Stimulated activated CD8-positive, alpha-beta memory T cell treated with anti-CD3 and anti-CD28 coated beads, Interleukin-2, amount 100 ng/mL, for 48 hours (primary cell): ENCODE data around the gene EFCAB8.

Source experiments
- DNase-seq, 2 donors: peaks; one replicate each; pipeline ENCODE4 v3.0.0-alpha.2; 2020; ENCODE audit warnings: low read depth in 2 of 2

EFCAB8 gene, protein sequence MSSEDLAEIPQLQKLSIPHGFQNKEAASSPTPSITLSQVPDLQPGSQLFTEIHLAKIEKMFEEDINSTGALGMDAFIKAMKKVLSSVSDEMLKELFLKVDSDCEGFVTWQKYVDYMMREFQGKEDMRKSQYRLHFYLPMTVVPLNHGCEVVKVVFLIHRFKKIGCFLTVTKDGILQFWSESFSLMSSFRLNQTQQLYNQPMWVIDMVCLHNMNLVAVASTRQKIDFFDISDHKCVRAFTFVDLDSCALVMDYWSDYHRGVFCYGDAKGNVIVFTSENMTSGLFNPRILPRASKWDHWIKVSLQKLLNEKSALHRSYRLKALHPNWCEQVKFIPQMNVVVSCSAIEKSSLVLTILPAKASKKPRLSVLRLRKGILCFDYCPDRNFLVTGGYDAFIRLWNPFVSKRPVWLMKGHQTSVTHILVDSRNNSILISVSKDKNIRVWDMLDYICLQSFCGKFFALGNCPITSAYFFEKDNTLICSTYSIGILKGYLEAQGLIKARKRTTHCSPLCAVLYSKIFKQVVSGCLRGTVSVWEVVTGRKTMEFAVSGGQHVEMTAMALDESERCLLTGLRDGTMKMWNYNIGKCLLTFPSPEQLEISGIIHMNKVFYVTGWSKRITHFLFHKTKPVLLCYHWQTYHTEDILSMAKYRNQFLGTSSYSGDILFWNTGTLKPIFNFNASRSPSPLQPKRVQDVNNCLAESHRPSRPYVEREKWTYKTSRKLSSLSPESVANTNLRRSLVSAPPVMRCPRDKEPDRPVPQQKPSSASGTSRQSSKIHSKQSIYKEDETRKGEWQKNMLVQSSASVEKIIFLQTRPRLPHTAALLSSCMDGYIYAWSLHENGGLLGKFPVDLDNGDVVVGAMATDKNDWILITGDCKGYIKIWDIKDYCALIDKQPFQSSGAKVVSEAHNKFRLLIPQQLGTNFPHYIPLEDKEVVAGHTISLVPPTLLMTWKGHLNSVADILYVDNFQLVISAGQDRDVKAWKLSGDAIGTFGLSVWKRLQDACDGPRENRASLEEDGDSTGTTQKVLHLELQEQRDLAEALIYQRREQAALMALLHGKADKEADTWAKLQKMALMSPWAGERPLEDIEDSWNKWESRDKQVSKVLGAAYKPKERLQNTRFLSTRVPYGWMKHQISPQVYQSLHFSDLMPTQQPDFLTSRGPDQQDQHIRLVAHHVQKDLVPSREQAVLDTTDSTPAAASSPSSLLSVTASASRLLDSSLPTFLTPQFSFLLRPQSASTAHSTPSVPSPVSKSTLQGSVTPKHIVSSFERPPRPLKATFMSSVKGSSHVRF

DNA sequence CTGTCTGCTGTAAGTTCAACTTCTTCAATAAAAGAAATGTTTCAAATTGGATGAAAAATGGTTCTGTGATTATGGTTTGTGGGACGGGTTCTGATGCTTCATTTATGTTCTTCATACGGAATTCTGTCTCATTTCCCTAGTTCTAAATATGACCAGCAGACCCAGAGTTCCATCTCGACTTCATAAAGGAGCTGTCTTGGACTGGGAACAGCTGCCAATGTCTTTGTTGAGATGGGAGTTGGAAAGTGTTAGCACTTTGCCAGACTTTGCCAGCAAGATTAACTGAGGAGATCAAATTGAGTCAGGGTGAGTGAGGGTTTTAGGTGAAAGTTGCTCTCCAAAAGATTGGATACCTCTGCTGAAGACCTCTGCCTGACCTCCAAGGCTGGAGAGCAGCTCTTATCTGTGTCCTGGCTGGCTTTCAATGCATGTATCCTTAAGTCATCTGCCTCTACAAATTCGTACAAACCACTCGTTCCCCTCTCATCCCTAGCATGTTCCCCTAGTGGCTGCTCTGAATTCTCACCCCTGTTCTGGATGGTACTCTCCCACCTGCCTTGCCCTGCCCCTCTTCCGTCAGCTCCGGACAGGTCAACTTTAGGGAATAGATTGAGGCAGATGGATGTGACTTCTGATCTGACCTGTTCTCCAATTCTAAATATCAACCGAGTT is at the start of gene EFCAB8:
TSS of gene EFCAB8 (plus strand) at position 223 of the 672 bp plus-strand sequence. CDS start 4,870 bp downstream, outside the sequence.
- DNase-seq: no peak

DNA sequence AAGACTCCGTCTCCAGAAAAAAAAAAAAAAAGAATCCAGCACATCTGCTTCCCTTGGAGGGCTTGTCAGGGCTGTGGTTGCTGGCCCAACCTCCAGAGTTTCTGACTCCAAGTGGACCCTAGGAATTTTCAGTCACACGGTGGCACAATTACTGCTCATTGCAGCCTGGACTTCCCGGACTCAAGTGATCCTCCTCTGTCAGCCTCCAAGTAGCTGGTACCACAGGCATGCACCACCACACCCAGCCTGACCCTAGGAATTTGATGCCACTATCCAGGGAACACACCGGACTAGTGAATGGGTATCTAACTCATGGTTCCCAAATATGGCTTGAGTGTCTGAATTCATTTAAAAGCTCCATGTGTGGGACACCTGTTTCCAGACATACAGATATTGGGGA is 48.8 kb upstream of the EFCAB8 start:
- no peak for DNase-seq

DNA sequence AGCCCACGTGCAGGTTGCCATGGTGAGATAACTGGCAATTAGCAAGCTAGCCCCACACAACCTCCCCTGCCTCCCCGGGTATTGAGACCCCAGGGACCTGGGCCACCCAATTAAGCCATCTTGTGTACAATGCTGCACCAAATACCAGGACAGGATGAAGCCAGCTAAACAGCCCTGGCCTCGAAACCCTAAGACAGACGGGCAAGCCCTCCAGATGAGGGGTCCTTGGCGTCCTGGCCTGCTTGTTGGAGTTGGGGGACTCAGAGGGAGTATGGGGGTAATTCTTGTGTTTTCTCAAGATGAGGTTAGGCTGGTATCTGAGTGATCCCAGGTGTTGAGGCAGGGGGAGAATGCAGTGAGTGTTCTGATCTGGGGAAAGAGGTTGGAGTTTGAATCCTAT is 47.8 kb upstream of the EFCAB8 start:
- no peak for DNase-seq

DNA sequence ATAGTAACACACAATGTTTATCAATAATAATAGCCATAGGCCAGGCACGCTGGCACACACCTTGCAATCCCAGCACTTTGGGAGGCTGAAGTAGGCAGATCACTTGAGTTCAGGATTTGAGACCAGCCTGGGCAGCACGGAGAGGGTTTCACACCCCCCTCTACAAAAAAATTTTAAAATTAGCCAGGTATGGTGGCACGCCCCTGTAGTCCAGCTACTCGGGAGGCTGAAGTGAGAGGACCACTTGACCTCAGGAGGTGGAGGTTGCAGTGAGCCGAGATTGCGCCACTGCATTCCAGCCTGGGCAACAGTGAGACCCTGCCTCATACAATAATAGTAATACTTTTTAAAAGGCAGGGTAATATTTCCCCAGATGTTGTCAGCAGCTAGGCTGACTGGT is 46.8 kb upstream of the EFCAB8 start:
- DNase-seq: no peak

DNA sequence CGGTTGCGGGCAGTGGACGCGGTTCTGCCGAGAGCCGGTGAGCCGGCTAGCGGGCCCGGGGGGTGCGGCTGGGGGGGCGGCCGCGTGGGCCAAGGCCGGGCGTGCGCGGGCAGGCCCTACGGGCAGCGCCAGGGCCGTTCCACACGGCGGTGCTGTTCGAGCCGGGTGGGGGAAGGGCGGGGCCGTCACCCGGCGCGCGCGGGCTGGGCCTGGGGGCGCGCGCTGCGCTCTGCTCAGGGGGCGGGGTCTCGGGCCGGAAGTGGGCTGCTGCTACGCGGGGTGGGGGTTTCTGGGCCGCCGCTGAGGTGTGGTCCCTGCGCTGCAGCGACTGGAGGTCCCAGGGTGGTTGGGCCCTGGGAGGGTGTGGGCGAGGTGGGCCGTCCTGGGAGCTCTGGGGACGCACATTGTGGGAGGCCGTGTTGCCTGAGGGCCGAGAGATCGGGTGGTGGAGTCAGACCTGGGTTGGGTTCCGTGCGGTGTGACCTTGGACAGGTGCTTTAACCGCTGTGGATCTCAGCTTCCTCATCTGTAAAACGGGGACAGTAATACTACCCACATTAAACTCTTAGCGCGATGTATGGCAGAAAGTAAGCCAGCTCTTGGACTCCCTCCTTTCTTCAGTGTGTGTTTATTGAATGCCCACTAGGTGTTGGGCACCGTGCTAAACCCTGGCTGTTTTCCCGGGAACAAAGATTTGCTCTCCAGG is 38.6 kb upstream of the EFCAB8 start:
- peak; percentile 74 to 83 for DNase-seq

DNA sequence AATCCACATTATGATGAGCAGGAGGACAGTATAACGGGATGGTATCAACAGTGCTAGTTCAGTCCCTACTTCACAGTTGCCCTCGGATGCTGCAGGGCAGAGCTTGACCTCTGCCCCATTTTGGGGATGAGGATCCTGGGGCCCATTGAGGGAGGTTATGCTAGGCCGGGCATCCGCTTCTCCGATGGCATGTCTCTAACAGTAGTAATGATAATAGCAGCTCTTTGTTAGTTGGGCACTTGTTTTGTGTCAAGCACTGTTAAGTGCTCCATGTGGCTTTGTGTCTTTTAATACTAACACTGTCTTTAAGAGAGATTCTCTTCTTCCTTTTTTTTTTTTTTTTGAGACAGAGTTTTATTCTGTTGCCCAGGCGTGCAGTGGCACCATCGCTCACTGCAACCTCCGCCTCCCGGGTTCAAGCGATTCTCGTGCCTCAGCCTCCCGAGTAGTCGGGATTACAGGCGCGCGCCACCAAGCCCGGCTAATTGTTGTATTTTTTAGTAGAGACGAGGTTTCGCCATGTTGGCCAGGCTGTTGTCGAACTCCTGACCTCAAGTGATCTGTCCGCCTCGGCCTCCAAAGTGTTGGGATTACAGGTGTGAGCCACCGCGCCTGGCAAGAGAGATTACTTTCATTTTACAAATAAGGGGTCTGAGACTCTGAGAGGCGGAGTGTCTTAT is 37.9 kb upstream of the EFCAB8 start:
- DNase-seq: no peak

DNA sequence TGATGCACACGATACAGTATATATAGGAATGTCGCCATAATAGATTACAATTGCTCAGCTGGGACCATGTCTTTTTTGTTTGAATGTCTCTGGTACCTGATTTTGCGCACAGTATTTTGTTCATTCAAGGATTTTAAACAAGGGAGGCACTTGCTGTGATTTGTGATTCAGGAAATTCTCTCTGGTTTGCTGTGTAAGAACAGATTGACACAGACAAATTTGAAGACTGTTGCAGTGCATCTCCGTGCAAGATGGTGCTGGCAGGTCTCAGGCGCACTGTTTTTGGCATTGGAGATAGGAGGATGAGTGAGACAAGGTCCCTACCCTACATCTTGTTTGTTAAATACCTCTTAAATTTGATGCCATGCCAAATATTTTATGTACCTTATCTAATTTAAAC is 36.5 kb upstream of the EFCAB8 start:
- no peak for DNase-seq

DNA sequence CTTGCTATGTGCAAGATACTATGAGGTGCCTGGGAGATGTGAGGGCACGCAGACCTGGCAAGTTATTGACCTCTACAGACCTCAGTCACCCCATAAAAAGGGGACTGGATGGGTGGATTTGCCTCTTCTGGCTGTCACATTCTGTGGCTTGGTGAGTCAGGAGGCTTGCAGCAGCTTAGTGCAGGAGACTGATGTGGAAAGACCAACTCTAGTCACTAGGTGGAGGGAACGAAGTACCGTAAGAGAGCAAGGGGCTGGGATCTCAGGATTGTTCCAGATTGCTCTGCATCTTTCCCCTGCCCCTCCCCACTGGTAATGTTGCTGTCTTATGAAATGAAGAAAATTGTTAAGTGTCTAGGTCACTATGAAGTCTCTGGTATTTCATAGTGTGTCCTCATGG is 35.6 kb upstream of the EFCAB8 start:
- peak in 1 of 2 donors; percentile 16 for DNase-seq

DNA sequence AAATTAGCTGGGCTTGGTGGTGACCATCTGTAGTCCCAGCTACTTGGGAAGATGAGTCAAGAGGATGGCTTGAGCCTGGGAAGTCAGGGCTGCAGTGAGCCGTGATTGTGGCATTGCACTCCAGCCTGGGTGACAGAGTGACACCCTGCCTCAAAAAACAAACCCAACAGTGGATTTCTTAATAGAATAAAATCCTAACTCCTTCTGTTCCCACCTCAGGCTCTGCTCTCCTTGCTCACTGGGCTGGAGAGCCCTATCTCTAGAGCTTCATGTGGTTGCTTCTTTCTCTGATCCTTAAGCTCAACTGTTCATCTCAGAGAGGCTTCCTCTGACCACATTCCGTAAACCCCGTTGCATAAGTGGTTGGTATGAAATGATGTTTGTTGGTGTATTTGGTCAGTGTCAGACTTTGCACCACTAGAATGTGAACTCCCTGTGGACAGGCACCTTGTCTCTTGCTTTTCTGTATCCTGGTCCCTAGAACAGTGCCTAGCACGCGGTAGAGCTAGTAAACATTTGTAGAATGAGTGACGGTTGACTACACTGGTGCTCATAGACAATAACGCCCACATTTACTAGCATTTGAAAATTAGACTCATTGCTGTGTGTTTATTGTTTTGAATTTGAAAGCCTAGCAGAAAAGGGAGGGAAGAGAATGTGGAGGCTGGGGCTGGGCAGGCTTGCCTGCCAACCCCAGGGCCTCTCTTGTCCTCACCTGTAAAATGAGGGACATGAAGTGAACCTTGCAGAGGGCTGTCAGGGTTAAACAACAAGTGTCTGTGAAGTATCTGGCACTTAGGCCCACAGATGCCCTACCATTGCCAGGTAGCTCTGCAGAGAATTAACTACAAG is 34.8 kb upstream of the EFCAB8 start:
- no peak for DNase-seq

DNA sequence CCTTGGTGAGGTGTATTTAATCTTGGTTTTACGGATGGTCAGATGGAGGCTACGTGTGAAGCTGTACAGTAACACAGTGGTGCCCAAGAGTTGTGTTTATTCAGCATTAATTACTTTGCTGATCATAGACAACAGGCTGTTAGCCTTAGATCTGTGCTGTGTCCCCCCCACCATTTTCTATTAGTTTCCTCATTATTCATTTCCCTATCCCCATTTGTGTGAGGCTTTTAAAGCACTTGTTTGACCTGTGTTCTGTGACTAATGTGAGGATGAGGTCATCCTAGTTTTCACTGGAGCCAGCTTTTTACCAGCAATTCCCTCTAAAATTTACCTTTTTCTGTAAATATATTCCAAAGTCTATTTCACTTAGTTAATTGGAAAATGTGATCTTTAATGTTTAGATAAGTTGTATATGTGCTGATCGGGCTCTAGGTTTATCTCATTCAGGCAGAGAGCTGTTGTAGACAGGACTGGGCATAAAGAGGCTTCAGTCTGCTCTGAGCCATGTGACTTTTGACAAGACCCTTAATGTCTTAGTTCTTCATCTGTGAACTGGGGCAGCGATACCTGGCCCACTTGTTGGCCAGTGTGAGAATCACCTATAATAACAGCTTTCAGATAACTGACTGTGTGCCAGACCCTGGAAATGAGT is 30.6 kb upstream of the EFCAB8 start:
- no peak for DNase-seq

DNA sequence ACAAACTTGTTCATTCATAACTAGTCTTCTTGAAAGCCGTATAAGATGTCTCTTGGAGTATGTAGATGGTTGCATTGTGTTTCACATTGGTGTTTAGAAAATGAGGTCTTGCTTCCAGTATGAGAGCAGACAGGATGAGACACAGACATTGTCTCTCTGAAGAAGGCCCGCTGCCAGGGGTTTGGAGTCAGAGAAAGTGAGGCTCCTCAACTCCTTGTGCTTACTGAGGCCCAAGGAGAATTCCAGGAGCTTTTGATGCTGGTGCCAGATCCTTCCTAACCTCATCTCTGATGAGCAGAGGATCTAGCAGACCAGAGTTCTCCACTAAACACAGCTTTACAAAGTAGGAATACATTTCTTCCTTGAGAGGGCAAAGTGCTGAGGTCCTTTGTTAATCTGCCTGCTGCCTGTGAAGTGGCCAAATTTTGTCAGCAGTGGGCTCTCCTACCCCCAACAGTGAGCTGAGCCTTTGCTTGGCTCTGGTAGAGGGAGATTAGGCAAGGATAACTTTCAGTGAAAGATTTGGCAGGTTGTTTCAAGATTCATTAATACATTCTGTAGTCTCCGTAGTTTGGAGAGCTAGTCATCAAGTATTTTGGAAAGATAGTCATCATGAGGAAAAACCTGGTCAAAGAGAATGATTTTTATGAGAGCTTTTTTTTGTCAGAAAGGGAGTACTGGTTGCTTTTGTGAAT is 29.3 kb upstream of the EFCAB8 start:
- DNase-seq: no peak

DNA sequence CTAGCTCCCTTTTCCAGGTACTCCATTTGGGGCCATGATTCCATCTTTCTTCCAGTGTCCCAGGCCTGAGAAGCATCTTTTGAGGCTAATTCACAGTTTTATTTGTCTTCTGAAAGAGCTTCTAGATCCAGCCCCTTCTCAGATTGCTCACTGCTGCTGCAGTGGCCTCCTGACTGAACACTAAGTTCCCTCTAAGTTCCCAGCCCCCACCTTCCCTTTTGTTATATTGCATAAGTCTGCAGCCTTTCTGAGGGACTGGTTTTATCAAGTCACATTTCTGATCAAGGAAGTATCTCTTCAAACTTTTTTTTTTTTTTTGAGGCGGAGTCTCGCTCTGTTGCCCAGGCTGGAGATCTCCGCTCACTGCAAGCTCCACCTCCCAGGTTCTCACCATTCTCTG is 28.3 kb upstream of the EFCAB8 start:
- no peak for DNase-seq

DNA sequence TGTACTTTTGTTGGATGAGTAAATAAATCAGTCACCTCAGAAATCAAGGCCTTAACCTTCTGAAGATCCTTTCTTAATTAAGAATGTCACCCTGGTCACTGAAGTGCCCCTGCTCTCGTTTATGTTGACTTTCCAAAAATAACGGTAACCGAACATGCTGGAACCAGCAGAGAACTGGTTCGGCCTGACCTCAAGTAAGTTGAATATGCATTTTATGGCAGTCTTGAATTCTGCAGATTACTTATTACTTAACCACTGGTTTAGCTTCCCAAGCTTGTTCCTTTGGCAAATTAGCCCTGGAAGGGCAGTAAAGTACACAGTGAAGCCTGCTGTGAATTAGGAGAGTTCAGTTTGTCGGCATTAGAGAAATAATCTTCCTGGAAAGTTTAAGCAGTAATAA is 26.7 kb upstream of the EFCAB8 start:
- DNase-seq: no peak

DNA sequence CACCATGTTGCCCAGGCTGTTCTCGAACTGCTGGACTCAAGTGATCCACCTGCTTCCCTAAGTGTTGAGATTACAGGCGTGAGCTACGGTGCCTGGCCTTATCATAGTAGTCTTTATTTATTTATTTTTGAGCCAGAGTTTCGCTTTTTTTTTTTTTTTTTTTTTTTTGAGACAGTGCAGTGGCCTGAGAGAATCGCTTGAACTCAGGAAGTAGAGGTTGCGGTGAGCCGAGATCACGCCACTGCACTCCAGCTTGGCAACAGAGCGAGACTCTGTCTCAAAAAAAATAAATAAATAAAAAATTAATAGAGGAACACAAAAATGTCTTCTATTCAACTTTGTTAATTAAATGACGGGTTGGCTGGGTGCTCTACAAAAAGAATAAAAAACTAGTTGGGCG is 26.1 kb upstream of the EFCAB8 start:
- DNase-seq: no peak

DNA sequence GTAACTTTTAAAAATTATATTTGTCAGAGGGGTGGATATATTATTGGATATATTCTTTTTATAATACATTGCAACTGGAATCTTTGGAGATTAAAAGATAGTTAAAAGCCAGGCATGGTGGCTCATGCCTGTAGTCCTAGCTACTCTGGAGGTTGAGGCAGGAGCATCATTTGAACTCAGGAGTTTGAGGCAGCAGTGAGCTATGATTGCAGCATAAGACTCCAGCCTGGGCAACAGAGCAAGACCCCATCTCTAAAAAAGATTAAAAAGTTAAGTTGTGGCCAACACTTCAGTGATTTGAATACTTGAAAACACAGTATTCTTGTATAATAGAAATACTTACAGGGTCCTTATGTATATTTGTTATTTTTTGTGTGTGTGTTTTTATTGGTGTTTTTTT is 23.8 kb upstream of the EFCAB8 start:
- DNase-seq: no peak

DNA sequence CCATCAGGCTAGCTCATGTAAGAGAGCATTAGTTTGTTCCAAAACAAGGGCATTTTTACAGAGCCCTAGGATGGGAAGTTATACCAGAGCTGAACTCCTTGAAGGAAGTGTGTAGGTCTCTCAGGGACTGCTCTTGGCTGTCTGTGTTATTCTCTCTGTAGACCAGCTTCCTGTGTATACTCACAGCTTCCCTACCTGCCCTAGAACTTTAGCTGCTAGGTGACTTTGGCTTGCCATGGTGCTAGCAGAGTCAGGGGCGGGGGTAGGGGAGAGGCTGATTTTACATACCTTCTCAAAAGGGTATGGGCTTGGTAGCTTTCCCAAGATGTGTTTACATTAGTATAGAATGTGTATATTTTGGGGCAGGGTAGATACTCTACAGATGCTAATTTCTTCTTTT is 21.6 kb upstream of the EFCAB8 start:
- no peak for DNase-seq

DNA sequence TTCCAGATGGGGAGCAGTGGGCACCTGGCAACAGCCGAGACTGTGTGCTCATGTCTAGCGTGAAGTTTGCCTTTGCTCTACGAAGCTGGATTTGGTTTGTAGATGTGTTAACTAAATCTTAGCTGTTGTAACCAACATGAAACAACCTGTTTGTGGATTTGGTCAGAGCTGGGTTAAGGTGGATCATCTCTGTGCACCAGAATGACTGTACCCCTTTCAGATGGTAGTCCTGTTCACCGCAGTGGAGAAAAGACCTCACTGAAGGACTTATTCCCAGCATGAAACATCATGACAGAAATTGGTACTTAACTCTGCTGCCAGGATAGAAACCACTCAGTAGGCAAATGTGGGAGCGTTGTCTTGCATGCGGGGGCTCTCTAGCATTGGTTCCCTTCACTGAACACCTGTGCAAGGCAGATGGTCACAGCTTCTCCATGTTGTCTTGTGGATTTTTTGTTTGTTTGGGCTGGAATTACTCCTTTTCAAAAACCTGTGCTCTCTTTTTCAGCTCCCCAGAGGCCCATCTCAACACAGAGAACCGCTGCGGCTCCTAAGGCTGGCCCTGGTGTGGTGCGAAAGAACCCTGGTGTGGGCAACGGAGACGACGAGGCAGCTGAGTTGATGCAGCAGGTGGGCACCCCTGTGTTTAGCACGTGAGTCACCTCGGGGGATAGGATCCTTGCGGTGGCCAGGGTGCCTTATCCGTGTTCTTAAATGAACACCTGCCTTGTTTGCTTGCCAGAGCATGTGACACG is 19.3 kb upstream of the EFCAB8 start:
- no peak for DNase-seq

DNA sequence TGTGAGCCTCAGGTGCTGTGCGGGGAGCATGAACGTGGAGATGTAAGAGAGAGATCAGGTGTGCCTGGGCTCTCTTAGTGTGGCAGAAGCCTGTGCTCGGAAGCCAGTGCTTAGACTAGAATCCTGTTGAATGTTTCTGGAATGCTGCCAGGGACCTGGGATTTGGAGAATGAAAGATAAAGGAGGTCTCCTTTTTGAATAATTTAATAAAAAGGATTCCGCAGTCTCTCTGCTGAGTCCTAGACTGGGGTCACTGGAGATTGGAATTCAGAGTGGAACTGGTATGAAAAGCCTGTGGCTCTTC is 18.8 kb upstream of the EFCAB8 start:
- DNase-seq: no peak
